GM12872 (cell line): Measurements from ENCODE around the gene ARID1B.

ENCODE experiments used
- TF ChIP-seq, protein P1 (sequence below): IDR thresholded peaks from 3 replicates; pipeline ENCODE4 v1.5.1; 2011; ENCODE audit warnings: low read depth, mild to moderate bottlenecking, low read length, moderate library complexity; ENCODE audit not compliant: insufficient read depth

ARID1B gene

GRCh38 chr6:156859686-156860085 lies 82.5 kb downstream of the ARID1B start:
- TF ChIP-seq, protein P1, sequence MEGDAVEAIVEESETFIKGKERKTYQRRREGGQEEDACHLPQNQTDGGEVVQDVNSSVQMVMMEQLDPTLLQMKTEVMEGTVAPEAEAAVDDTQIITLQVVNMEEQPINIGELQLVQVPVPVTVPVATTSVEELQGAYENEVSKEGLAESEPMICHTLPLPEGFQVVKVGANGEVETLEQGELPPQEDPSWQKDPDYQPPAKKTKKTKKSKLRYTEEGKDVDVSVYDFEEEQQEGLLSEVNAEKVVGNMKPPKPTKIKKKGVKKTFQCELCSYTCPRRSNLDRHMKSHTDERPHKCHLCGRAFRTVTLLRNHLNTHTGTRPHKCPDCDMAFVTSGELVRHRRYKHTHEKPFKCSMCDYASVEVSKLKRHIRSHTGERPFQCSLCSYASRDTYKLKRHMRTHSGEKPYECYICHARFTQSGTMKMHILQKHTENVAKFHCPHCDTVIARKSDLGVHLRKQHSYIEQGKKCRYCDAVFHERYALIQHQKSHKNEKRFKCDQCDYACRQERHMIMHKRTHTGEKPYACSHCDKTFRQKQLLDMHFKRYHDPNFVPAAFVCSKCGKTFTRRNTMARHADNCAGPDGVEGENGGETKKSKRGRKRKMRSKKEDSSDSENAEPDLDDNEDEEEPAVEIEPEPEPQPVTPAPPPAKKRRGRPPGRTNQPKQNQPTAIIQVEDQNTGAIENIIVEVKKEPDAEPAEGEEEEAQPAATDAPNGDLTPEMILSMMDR: no peak

DNA sequence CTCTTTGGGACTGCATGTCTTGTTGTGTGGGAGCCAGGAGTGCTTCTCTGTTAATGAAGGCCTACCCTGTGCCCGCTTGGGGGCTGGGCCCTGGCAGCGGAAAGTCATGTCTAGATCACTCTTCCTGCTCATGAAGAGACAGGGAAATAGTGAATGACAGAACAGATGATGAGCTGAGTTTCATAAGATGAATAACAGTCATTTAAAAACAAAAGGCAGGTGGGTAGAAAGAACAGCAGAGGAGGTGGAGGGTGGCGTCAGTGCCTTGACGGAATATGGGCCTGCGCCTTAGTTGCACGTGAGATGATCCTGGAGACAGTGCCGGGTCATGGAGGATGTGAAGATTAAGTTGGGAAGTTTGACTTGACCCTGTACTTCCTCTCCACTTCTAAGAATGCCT lies 85.5 kb downstream of the ARID1B start:
- TF ChIP-seq, protein P1: no peak

DNA sequence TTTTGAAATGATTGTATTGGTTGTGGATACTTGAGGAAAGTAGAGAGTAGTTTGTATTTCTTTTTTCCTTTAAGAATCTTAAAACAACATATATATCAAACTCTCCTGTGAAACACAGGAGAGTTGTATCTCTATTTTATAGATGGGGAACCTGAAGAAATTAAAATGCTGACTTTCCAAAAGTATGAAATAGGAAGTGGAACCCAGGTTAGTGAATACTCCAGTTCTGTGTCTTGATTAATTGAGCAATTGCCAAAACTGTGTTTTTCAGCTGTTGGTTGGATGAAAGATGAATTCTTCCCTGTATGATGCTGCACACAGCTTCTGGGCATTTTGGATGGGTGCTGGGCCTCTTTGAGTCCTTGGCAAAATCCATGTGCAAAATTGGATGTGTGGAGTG lies 86.3 kb downstream of the ARID1B start:
- TF ChIP-seq, protein P1: no peak

DNA sequence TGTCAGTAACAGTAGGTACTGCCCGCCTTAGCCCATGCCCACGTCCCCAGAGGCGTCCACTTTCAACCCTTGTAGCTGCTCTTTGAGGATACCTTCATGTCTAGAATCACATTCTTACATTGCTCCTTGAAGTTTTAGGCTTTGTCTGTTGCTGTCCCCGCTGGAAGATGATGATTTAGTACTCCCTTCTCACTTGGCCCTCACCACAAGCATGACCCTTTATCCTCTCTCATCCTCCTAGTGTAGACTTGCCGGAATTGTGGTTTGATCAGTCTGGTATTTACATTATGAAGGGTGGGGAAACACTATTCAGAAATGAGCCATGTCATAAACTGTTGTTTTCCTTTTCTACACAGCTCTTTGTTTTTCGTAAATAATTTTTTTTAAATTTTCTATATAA lies 87.4 kb downstream of the ARID1B start:
- TF ChIP-seq, protein P1: no peak

DNA sequence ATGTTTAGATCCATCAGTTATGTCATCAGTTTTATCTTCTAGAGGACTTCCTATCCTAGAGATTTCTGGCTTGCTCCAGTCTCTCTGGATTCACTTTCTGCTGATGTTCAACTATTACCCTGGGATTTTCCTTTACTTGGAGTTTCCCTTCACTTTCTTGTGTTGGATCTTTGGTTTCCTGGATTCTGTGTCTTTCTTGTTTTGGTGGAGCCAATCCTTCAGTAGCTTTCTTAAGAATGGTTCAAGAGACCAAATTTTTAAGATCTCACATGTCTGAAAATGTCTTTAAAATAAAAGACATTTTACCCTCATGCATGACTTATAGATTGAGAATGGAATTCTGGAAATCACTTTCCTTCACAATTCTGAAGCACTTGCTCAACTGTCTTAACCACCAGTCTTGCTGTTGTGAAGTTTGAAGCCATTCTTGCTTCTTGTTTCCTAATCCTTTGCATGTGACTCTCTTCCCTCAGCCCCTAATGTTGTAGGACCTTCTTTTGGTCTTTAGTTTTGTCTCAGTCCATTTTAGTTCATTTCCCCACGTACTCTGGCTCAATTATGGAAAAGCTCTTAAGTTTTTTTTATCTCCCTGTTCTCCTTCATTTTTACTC lies 87.9 kb downstream of the ARID1B start:
- TF ChIP-seq, protein P1: no peak

- TF ChIP-seq, protein P1: no peak
These were observed 89.2 kb downstream of the ARID1B start for GRCh38 chr6:156866220-156867015.

DNA sequence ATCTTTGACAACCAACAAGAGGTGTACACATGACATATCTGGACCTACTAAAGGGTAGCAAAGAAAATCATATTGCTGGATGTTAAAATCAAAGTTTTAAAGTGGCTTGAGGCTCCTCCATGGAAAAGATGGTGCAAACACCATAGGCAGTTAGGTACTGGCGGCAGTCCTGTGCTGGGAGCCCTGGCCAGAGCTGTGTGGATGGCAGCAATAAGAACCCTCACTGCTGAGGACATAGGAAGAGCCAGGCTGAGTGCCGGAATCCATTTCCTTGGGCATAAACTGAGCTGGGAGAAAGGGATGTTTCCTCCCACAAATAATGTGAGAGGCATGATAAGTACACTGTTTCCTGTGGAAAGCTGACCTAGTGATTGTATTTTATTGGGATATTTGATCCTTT lies 89.9 kb downstream of the ARID1B start:
- TF ChIP-seq, protein P1: no peak
